MM.1S (cell line): ENCODE results near the gene CORO7.

Experiments
- DNase-seq: peaks from one replicate; pipeline ENCODE4 v3.0.0-alpha.2; 2015
- H2AFZ ChIP-seq: fragments of 300-600 bp; sonication (generic); 2 replicates; pipeline ENCODE4 v1.6.0; 2016; ENCODE audit warnings: antibody characterized with exemption, low read length
- H3F3A ChIP-seq: fragments of 300-600 bp; sonication (generic); 2 replicates; pipeline ENCODE4 v1.6.1; 2016; ENCODE audit warnings: mild to moderate bottlenecking, antibody characterized with exemption, low read length, moderate library complexity, mixed read lengths; ENCODE audit not compliant: insufficient read depth
- H3K27ac ChIP-seq: fragments of 300-600 bp; sonication (generic); 2 replicates; pipeline ENCODE4 v1.5.1; 2016; ENCODE audit warnings: mild to moderate bottlenecking, low read length
- H3K27me3 ChIP-seq: fragments of 300-600 bp; sonication (generic); replicated peaks from 2 replicates; pipeline ENCODE4 v1.6.0; 2016; ENCODE audit warnings: low read length; ENCODE audit not compliant: insufficient read depth
- H3K36me3 ChIP-seq: fragments of 300-600 bp; sonication (generic); replicated peaks from 2 replicates; pipeline ENCODE4 v1.6.1; 2016; ENCODE audit warnings: mild to moderate bottlenecking, low read length, mixed read lengths; ENCODE audit not compliant: insufficient read depth
- H3K4me1 ChIP-seq: fragments of 300-600 bp; sonication (generic); 2 replicates; pipeline ENCODE4 v1.6.1; 2016; ENCODE audit warnings: low read length, mixed read lengths
- H3K4me2 ChIP-seq: fragments of 300-600 bp; sonication (generic); 2 replicates; pipeline ENCODE4 v1.6.0; 2016; ENCODE audit warnings: low read depth, low read length
- H3K4me3 ChIP-seq: fragments of 300-600 bp; sonication (generic); 2 replicates; pipeline ENCODE4 v1.5.1; 2016; ENCODE audit warnings: low read length, mixed read lengths
- H3K79me2 ChIP-seq: fragments of 300-600 bp; sonication (generic); 2 replicates; pipeline ENCODE4 v1.6.1; 2016; ENCODE audit warnings: mixed run types, low read length, mixed read lengths
- H3K9ac ChIP-seq: fragments of 300-600 bp; sonication (generic); 2 replicates; pipeline ENCODE4 v1.6.1; 2016; ENCODE audit warnings: low read length, mixed read lengths
- H3K9me2 ChIP-seq: fragments of 300-600 bp; sonication (generic); replicated peaks from 2 replicates; pipeline ENCODE4 v1.6.1; 2016; ENCODE audit warnings: mild to moderate bottlenecking, low read length, mixed read lengths; ENCODE audit not compliant: insufficient read depth
- H3K9me3 ChIP-seq: fragments of 300-600 bp; sonication (generic); replicated peaks from 2 replicates; pipeline ENCODE4 v1.6.1; 2016; ENCODE audit warnings: mild to moderate bottlenecking, low read length, mixed read lengths; ENCODE audit not compliant: insufficient read depth
- H4K20me1 ChIP-seq: fragments of 300-600 bp; sonication (generic); 2 replicates; pipeline ENCODE4 v1.6.1; 2016; ENCODE audit warnings: mild to moderate bottlenecking, low read length, moderate library complexity, mixed read lengths; ENCODE audit not compliant: insufficient read depth
- EZH2 ChIP-seq: fragments of 300-600 bp; sonication (generic); optimal IDR thresholded peaks from 2 replicates; pipeline ENCODE3; 2017; ENCODE audit warnings: low read depth, mild to moderate bottlenecking, antibody characterized with exemption, low read length, mixed read lengths
- EZH2phosphoT487 ChIP-seq: fragments of 300-600 bp; sonication (generic); IDR thresholded peaks from 2 replicates; pipeline ENCODE4 v1.6.1; 2018; ENCODE audit warnings: antibody characterized with exemption, low read length
- TF ChIP-seq, protein P1 (sequence below): fragments of 300-600 bp; sonication (generic); IDR thresholded peaks from 2 replicates; pipeline ENCODE4 v1.5.1; 2016; ENCODE audit warnings: antibody characterized with exemption, low read length, mixed read lengths

CORO7 gene

GRCh38 chr16:4392382-4393239, 23.8 kb downstream of the CORO7 start:
- Histone ChIP-seq H3K9ac (no peak overlapping the region), H3K4me1 (no peaks in the 10 kb centered on the region), H3F3A (no peaks in the 10 kb centered on the region), H2AFZ (no peak overlapping the region), H3K36me3 (no peaks in the 10 kb centered on the region), H3K4me3 (no peak overlapping the region), H3K4me2 (no peak overlapping the region), H4K20me1 (no peaks in the 10 kb centered on the region), H3K27ac (no peak overlapping the region), H3K27me3 (no peaks in the 10 kb centered on the region), H3K9me3 (no peaks in the 10 kb centered on the region), H3K9me2 (no peaks in the 10 kb centered on the region), H3K79me2 (peaks cover 30% of the 10 kb centered on the region)
- no peak for DNase-seq
- TF ChIP-seq EZH2 (no peak), EZH2phosphoT487 (no peak)
- TF ChIP-seq, protein P1, sequence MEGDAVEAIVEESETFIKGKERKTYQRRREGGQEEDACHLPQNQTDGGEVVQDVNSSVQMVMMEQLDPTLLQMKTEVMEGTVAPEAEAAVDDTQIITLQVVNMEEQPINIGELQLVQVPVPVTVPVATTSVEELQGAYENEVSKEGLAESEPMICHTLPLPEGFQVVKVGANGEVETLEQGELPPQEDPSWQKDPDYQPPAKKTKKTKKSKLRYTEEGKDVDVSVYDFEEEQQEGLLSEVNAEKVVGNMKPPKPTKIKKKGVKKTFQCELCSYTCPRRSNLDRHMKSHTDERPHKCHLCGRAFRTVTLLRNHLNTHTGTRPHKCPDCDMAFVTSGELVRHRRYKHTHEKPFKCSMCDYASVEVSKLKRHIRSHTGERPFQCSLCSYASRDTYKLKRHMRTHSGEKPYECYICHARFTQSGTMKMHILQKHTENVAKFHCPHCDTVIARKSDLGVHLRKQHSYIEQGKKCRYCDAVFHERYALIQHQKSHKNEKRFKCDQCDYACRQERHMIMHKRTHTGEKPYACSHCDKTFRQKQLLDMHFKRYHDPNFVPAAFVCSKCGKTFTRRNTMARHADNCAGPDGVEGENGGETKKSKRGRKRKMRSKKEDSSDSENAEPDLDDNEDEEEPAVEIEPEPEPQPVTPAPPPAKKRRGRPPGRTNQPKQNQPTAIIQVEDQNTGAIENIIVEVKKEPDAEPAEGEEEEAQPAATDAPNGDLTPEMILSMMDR = no peak

- H4K20me1 ChIP-seq = no peaks in the 10 kb centered on the region
- no peaks in the 10 kb centered on the region for H3K27me3 ChIP-seq
- no peak overlapping the region for H3K4me3 ChIP-seq
- DNase-seq = no peak
- no peaks in the 10 kb centered on the region for H3K9me2 ChIP-seq
- peaks cover 1% of the 10 kb centered on the region; the same call in 1 of the 2 replicates for H3K36me3 ChIP-seq
- H3K4me2 ChIP-seq = no peak overlapping the region
- H3K27ac ChIP-seq = no peak overlapping the region
- H3K9ac ChIP-seq = no peak overlapping the region
- H2AFZ ChIP-seq = no peak overlapping the region
- no peaks in the 10 kb centered on the region for H3F3A ChIP-seq
- H3K79me2 ChIP-seq = peaks cover 28% of the 10 kb centered on the region
- no peaks in the 10 kb centered on the region for H3K9me3 ChIP-seq
- no peaks in the 10 kb centered on the region for H3K4me1 ChIP-seq
- no peak for TF ChIP-seq EZH2
Measured at GRCh38 chr16:4391631-4392381, 24.6 kb downstream of the CORO7 start.

DNA sequence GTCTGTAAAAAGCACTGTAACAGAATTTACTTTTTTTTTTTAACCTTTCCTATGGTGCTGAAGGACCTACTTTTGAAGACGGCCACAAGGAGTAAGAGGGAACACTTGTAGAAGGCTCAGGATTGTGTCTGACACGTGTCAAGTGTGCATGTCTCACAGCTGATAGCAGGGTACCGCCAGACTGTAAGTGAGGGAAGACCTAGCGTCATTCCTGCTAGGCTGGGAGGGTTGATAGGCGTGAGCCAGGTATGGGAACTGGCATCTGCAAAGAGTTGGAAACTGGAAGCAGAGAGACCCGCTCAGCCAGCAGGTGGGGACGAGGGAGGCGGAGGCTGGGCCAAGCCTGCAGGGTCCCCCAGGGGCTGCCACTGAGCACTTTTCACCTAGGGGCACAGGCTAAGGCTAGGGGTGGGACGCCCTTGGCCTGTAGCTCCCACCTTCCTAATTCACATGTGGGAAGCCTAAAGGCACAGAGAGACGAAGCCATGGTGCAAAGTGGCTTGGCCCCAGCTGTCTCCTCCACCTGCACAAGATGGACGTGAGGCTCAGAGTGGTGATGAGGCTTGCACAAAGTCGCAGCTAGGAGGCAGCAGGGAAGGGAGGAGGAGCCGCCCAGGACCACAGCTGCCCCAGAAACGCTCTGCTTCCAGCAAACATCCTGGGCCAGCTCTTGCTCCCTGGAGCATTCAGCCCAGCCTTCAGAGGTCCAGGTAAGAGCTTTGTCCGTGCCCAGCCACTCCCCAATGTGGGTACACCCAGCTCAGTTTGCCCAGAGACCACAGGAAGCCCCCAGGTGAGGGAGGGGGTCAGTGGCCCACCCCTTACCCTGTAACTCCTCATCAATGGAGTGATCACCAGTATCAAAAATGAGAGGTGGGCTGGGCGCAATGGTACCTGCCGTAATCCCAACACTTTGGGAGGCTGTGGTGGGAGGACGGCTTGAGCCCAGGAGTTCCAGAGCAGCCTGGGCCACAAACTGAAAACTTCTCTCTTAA, 25.8 kb downstream of the CORO7 start:
- no peak for DNase-seq
- no peak overlapping the region for H2AFZ ChIP-seq
- no peaks in the 10 kb centered on the region for H3F3A ChIP-seq
- no peaks in the 10 kb centered on the region for H3K9me2 ChIP-seq
- H3K4me2 ChIP-seq = no peak overlapping the region
- H4K20me1 ChIP-seq = no peaks in the 10 kb centered on the region
- no peak for TF ChIP-seq EZH2
- TF ChIP-seq, protein P1 = no peak
- no peak for TF ChIP-seq EZH2phosphoT487
- no peaks in the 10 kb centered on the region for H3K9me3 ChIP-seq
- no peaks in the 10 kb centered on the region for H3K4me1 ChIP-seq
- H3K4me3 ChIP-seq = no peak overlapping the region
- H3K36me3 ChIP-seq = peaks cover 3% of the 10 kb centered on the region; the same call in 1 of the 2 replicates
- no peak overlapping the region for H3K27ac ChIP-seq
- no peaks in the 10 kb centered on the region for H3K27me3 ChIP-seq
- H3K9ac ChIP-seq = no peak overlapping the region
- peaks cover 21% of the 10 kb centered on the region for H3K79me2 ChIP-seq
